HG03521 (cell line): ENCODE measurements around the gene HM13.
A peak's percentile ranks its signal among the peaks of the same experiment; 100 is the strongest.
"Not testable (repeated sequence)": the region's sequence is repeated elsewhere in the genome, so short reads cannot be mapped to it uniquely, and the experiment has no call there.

Experiments
- ATAC-seq: cut with Tn5 transposase; IDR thresholded peaks from one replicate; pipeline ENCODE4 v1.9.1; 2021; ENCODE audit warnings: mild to moderate bottlenecking, moderate library complexity; ENCODE audit not compliant: unreplicated experiment

The HM13 gene

DNA sequence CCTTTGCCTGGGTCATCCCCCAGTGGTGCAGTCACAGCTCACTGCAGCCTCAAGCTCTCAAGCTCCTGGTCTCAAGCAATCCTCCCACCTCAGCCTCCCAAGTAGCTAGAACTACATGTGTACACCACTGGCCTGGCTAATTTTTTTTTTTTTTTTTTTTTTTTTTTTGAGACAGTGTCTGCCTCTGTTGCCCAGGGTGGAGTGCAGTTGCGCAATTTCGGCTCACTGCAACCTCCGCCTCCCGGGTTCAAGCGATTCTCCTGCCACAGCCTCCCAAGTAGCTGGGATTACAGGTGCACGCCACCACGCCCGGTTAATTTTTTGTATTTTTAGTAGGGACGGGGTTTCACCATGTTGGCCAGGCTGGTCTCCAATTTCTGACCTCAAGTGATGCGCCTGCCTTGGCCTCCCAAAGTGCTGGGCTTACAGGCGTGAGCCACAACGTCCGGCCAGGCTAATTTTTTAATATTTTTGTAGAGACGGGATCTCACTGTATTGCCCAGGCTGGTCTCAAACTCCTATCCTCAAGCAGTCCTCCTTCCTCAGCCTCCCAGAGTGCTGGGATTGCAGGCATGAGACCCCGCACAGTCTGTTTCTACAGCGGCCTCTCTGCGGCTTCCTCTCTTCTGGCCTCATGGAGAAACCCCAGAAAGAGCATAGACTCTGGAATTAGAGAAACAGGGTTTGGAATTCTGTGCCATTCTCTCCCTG lies 65.9 kb downstream of the HM13 start:
- ATAC-seq, result not testable (repeated sequence)

DNA sequence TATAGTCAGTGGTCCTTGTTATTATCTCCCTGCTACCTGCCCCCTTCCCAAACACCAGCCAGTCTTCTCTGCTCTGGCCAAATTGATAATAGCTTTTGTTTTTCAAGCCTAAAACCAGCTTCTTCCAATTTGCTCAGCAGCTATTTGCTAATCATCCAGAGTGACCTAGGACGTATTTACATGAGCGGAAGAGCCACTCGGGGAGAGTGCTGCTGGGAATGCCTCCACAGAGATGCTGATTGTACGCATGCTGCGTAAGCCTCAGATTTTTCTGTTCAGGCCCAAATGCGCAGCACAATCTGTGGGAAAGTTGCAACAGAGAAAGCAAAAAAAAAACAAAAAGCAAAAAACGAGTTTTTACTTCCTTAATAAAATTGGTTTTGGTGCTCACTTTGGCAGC lies 66.5 kb downstream of the HM13 start:
- no peak for ATAC-seq

GRCh38 chr20:31581391-31581790 lies 67.1 kb downstream of the HM13 start:
- no peak for ATAC-seq

DNA sequence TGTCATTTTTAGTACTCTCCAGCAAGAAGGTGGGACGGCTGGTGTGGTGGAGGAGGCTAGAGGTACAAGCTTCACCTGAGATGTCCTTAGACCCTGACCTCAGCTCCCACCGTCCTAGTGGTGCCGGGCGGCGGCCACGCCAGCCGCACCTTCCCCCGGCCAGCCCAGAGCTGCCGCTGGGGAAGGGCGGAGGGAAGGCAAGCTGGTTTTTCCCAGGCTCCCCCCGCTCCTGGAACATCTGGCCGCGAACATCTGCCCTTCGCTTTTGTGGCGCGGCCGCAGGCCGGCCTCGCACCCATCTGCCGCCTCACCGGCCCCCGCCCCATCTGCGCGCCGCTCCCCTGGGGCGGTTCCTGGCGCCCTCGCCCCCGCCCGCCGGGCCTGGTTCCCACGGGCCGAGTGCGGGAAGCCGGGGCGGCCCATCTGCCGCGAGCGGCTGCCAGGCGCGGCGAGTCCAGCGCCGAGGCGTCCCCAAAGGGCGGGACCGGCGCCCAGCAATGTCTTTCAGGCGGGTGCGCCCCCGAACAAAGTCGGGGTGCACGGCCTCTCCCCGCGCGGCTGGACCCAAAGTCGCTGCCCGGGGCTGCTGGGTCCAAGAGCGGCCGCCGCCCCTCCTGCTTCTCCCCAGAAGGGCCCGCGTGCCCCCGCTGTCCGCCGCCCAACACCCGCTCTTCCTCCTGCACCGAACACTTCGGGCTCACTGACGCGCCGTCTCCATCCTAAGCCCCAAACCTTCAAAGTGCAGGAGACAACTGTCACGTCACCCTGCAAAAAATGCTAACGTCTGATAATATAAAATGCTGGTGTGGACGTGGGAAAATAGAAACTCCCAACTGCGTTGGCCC lies 73.5 kb downstream of the HM13 start:
- no peak for ATAC-seq

DNA sequence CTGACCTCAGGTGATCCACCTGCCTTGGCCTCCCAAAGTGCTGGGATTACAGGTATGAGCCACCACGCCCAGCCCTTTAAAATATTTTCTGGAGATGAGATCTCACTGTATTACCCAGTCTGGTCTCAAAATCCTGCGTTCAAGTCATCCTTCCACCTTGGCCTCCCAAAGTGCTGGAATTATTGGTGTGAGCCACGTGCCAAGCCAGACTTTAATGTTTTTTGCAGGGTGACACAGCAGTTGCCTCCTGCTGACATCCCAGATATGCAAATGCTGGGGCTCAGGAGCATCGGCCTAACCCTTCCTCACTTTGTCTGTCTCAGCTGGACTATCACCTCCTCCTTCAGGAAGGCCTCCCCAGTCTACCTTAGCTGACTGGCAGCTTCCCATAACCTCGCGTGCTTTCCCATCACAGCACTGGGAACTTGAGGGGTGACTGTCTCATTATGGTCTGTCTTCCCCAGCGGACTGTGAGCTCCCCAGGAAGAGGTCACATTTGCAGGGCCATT lies 76.5 kb downstream of the HM13 start:
- ATAC-seq, result no peak

DNA sequence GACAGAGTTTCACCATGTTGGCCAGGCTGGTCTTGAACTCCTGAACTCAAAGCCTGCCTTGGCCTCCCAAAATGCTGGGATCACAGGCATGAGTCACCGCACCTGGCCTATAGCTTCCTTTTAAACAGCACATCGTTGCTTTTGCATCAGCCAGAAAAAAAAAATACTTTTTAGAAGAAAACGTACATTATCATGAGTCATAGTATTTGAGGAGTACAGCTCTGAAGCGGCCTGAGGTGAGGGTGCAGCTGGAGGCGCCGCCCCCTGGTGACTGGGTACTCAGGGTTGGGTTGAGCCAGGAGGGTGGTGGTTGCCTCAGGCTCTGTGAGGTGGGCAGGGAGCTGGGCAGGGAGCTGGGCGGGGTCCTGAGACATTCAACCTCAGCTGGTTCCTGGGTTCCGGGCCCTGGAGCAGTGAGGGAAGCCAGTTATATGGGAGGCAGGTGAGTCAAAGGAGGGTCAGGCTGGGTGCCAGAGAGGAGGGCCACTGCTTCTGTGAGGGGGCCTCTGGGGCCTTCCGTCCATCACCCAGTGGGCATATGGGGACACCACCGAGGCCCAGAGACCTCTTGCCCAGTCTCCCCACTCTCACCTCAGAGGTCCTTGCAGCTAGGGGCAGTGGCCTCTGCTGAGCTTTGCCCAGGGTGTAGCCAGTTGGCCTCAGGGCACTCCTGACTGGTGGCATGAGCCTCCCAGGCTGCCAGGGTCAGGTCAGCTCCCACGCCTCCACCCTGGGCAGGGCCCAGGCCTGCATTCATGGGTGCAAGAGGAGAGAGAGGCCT lies 79.2 kb downstream of the HM13 start:
- no peak for ATAC-seq

- ATAC-seq, result no peak
Observed at GRCh38 chr20:31594002-31594557, 79.8 kb downstream of the HM13 start.

- ATAC-seq, result no peak
Observed at GRCh38 chr20:31594558-31595379, 80.5 kb downstream of the HM13 start.

GRCh38 chr20:31595380-31595653 lies 81.1 kb downstream of the HM13 start:
- no peak for ATAC-seq

GRCh38 chr20:31595654-31596411 lies 81.6 kb downstream of the HM13 start:
- no peak for ATAC-seq

GRCh38 chr20:31596412-31596715 lies 82.1 kb downstream of the HM13 start:
- not testable (repeated sequence) for ATAC-seq

DNA sequence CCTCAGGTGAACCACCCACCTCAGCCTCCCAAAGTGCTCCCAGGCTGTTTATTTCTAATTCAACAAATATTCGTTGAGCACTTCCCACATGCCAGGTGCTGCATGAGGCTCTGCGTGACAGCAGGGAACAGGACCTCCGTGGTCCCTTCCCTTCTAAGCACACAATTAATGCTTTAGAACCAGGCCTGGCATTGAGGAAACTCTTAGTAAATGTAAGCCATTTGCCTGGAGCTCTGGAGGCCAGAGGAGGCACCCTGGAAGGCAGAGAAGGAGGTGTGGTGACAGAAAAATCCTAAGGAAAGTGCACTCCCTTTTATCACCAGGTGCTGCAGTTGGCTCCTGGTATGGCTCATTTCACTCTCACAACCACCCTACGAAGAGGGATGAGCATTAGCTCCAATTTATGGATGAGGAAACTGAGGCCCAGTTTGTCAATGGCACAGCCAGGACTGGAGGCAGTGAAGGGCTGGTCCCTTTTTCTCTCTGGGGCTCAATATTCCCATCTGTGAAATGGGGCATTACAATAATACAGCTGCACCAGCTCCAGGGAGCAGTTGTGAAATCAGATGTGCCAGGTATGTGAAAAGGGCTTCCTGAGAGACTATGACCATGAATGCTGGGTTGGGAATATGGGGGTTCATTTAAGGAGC lies 82.7 kb downstream of the HM13 start:
- ATAC-seq, result no peak

- ATAC-seq, result no peak
Observed at GRCh38 chr20:31597481-31597855, 83.2 kb downstream of the HM13 start.

- ATAC-seq, result no peak
Observed at GRCh38 chr20:31602431-31602778, 88.2 kb downstream of the HM13 start.

- ATAC-seq, result peak; percentile 51
Observed at GRCh38 chr20:31602779-31603441, 88.7 kb downstream of the HM13 start.

DNA sequence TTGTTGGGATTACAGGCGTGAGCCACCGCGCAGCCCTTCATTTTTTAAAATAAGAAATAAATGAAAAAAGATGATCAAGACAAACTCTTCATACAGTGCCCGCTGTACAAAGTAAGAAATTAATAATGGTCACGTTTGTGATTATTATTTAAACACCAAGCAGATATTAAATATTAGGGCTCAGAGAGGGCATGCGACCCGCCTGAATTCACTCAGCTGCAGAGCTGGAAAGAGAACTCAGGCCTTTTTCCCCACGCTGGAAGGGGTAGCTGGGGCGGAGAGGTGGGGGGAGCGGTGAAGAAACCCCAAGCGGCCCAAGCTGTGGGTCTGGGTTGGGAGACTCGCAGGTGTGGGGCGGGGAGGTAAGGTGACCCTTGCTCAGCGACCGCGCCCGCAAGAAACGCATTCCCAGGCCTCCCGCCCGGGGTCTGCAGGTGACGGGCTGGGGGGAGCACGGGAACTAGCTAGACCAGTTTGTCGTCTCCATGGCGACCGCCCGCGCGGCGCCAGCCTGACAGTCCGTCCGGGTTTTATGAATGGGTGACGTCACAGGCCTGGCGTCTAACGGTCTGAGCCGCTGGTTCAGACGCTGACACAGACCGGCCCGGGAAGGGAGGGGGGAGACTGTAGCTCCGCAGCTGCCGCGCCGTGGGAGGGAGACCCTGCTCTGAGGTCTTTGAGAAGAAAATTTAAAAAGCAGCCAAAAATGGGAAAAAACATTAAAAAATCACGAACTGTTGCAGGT lies 89.8 kb downstream of the HM13 start:
- no peak for ATAC-seq

DNA sequence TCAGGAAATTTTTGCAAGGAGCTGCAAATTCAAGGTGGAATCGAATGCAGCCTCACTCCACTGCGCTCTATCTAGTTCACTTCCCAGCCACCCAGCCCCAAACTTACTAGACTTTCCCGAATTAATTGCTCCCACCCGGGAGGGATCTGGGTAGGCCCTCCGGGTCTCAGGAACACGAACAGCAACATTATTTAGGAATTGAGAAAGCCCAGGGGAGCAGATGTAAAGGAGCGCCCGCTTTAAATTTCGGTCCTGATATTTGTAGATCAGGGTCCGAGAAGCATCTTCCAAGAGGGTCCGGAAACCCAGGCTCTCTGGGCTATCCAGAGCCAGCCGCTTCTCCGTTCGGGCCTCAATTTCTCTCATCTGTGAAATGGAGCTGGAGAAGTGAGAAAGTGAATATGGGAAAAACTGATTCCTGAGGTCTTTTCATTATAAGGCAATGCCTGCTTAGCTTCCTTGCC lies 90.4 kb downstream of the HM13 start:
- no peak for ATAC-seq
